Endothelial cell of umbilical vein (primary cell): Measurements from ENCODE around the gene RIMOC1.

Source experiments
- EZH2 ChIP-seq: IDR thresholded peaks from 2 replicates; pipeline ENCODE4 v1.6.1; 2012; ENCODE audit warnings: borderline replicate concordance, low read depth, mild to moderate bottlenecking, moderate library complexity, low read length, inconsistent platforms; ENCODE audit not compliant: severe bottlenecking
- FOS ChIP-seq: IDR thresholded peaks from 2 replicates; pipeline ENCODE4 v1.6.1; 2011; ENCODE audit warnings: mild to moderate bottlenecking, low read length, moderate library complexity, borderline replicate concordance; ENCODE audit not compliant: insufficient read depth
- GATA2 ChIP-seq: IDR thresholded peaks from 2 replicates; pipeline ENCODE4 v1.7.0; 2011; ENCODE audit warnings: low read depth, mild to moderate bottlenecking, moderate library complexity, mixed read lengths, low read length; ENCODE audit not compliant: insufficient read length, insufficient read depth
- JUN ChIP-seq: IDR thresholded peaks from 2 replicates; pipeline ENCODE4 v1.6.1; 2011; ENCODE audit warnings: borderline replicate concordance, low read depth; ENCODE audit not compliant: insufficient read length, insufficient read depth
- MYC ChIP-seq: IDR thresholded peaks from one replicate; pipeline ENCODE4 v1.6.1; 2011; ENCODE audit warnings: mild to moderate bottlenecking, low read depth, low read length
- POLR2A ChIP-seq: IDR thresholded peaks from 2 replicates; pipeline ENCODE4 v1.6.1; 2012; ENCODE audit warnings: low read depth, mild to moderate bottlenecking, control low read depth, low read length
- POLR2AphosphoS5 ChIP-seq: IDR thresholded peaks from 2 replicates; pipeline ENCODE4 v1.6.1; 2012; ENCODE audit warnings: low read depth, mild to moderate bottlenecking, control low read depth, low read length, moderate library complexity; ENCODE audit not compliant: insufficient read depth
- TF ChIP-seq, protein P1 (sequence below), 2 donors: IDR thresholded peaks; 1 replicate in 1 of 2; 2 replicates in 1 of 2; pipeline ENCODE4 v1.5.1; 2011; ENCODE audit warnings: low read length in 2 of 2, mild to moderate bottlenecking in 2 of 2, moderate library complexity in 2 of 2, control low read depth in 1 of 2, inconsistent platforms in 1 of 2, low read depth in 1 of 2; ENCODE audit not compliant: insufficient read depth in 1 of 2; ENCODE audit errors: extremely low read depth in 1 of 2
- TF ChIP-seq, protein P2 (sequence below): IDR thresholded peaks from 2 replicates; pipeline ENCODE4 v1.6.1; 2011; ENCODE audit not compliant: insufficient read depth, insufficient read length

DNA sequence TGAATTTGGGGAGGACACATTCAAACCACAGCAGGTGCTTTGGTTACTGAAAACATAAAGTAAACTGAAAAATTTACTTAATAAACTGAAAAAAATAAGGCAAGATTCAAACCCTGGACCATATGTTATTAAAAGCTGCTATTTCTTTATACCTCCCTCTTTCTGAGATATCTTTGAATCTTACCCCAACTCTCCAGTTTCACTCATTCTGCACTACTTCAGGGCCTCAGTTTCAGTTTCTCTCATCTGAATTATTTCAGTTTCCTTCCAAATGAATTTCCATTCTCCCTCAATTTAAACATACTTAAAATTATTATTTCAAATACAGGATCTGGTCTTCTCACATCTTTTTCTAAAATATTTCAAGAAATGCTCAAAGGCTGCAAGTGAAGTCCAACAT, 29.0 kb upstream of the RIMOC1 start:
- TF ChIP-seq EZH2 (no peak), JUN (no peak), POLR2AphosphoS5 (no peak), POLR2A (no peak), FOS (no peak), GATA2 (no peak), MYC (no peak)
- TF ChIP-seq, protein P1, sequence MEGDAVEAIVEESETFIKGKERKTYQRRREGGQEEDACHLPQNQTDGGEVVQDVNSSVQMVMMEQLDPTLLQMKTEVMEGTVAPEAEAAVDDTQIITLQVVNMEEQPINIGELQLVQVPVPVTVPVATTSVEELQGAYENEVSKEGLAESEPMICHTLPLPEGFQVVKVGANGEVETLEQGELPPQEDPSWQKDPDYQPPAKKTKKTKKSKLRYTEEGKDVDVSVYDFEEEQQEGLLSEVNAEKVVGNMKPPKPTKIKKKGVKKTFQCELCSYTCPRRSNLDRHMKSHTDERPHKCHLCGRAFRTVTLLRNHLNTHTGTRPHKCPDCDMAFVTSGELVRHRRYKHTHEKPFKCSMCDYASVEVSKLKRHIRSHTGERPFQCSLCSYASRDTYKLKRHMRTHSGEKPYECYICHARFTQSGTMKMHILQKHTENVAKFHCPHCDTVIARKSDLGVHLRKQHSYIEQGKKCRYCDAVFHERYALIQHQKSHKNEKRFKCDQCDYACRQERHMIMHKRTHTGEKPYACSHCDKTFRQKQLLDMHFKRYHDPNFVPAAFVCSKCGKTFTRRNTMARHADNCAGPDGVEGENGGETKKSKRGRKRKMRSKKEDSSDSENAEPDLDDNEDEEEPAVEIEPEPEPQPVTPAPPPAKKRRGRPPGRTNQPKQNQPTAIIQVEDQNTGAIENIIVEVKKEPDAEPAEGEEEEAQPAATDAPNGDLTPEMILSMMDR (IDR thresholded peaks at IDR 0.05; ENCODE audit: extremely low read depth in 1 of 2, insufficient read depth in 1 of 2, low read depth in 1 of 2, low read length in 2 of 2), result no peak
- TF ChIP-seq, protein P2, sequence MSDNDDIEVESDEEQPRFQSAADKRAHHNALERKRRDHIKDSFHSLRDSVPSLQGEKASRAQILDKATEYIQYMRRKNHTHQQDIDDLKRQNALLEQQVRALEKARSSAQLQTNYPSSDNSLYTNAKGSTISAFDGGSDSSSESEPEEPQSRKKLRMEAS, result no peak
